Body of pancreas (tissue), 4 donors: ENCODE data around the gene RCOR1.

ENCODE experiments used
- POLR2A ChIP-seq, 3 donors: fragments of 450-650 bp; IDR thresholded peaks; one replicate each; pipeline ENCODE4 v1.6.1; 2016; ENCODE audit warnings: antibody characterized with exemption in 3 of 3, mild to moderate bottlenecking in 2 of 3
- TF ChIP-seq, protein P1 (sequence below), 7 experiments: fragments of 450-650 bp in 4 of 7; fragments of 200-600 bp in 3 of 7; sonication (generic) in 3 of 7; IDR thresholded peaks; one replicate each; pipeline ENCODE4 v1.5.1; 2016 to 2019; ENCODE audit warnings: antibody characterized with exemption in 7 of 7

DNA sequence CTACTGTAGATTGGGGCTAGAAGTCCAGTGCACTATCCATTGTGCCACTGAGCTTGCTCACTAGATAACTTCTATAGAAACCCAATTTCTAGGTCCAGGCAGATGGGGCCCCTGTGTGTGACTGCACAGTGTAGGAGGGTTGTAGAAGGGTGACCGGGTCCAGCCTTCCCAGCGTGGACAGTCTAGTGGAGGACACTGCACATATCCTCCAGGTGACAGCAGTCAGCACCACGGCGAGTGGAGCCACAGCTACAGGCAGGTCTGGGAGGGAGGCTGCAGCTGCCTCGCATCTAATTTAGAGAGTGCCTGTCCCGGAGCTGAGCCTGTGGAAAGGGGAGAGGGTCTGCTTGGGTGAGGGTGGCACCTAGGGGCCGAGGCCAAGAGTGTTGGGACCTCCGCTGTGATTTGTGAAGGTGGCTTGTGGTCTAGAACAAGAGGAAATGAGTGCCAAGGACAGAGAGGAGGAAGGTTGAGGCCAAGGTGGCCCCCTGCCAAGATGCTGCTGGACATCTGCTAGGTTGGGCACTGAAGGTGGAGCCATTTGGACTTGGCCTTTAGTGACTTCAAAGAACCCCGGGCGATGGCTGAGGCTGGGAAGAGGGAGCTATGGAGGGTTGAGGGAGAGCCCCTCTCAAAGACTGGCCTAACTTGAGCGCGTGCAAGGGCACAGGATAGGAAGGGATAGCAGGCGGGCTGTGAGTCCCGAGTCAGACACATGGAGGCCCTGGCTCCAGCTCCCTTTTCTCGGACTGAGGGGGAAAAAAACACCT, 138.8 kb downstream of the RCOR1 start:
- TF ChIP-seq, protein P1, sequence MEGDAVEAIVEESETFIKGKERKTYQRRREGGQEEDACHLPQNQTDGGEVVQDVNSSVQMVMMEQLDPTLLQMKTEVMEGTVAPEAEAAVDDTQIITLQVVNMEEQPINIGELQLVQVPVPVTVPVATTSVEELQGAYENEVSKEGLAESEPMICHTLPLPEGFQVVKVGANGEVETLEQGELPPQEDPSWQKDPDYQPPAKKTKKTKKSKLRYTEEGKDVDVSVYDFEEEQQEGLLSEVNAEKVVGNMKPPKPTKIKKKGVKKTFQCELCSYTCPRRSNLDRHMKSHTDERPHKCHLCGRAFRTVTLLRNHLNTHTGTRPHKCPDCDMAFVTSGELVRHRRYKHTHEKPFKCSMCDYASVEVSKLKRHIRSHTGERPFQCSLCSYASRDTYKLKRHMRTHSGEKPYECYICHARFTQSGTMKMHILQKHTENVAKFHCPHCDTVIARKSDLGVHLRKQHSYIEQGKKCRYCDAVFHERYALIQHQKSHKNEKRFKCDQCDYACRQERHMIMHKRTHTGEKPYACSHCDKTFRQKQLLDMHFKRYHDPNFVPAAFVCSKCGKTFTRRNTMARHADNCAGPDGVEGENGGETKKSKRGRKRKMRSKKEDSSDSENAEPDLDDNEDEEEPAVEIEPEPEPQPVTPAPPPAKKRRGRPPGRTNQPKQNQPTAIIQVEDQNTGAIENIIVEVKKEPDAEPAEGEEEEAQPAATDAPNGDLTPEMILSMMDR (IDR thresholded peaks at IDR 0.05) = no peak
- no peak for TF ChIP-seq POLR2A (IDR thresholded peaks at IDR 0.05)
